Memory B cell (primary cell): ENCODE data around the gene LAMP1.
"Not testable (repeated sequence)": the region's sequence is repeated elsewhere in the genome, so short reads cannot be mapped to it uniquely, and the experiment has no call there.

ENCODE experiments used
- ATAC-seq: fragments of 150-1000 bp; cut with Tn5 transposase; 2 replicates; pipeline ENCODE4 v1.10.0; 2021; ENCODE audit warnings: low read depth, mild to moderate bottlenecking, moderate library complexity
- DNase-seq, 2 donors: peaks; one replicate each; pipeline ENCODE4 v3.0.0; 2022; ENCODE audit warnings: low spot score in 2 of 2
- H3K27ac Mint-ChIP-seq: one replicate; pipeline ENCODE4 v1.8.0; 2022; ENCODE audit warnings: mild to moderate bottlenecking, moderate library complexity, mixed read lengths
- H3K27me3 Mint-ChIP-seq: one replicate; pipeline ENCODE4 v1.8.0; 2022; ENCODE audit warnings: mixed read lengths
- H3K36me3 Mint-ChIP-seq: one replicate; pipeline ENCODE4 v1.8.0; 2022; ENCODE audit warnings: mild to moderate bottlenecking, mixed read lengths
- H3K4me1 Mint-ChIP-seq: one replicate; pipeline ENCODE4 v1.8.0; 2022; ENCODE audit warnings: mixed read lengths
- H3K4me3 Mint-ChIP-seq: one replicate; pipeline ENCODE4 v1.8.0; 2022; ENCODE audit warnings: mild to moderate bottlenecking, moderate library complexity, mixed read lengths
- H3K9me3 Mint-ChIP-seq: one replicate; pipeline ENCODE4 v1.8.0; 2022; ENCODE audit warnings: mixed read lengths

Gene LAMP1

GRCh38 chr13:113364901-113365582, 68.0 kb downstream of the LAMP1 start:
- Mint-ChIP-seq H3K27me3 (peaks cover 10% of the 10 kb centered on the region), H3K9me3 (no peaks in the 10 kb centered on the region), H3K36me3 (peaks cover 1% of the 10 kb centered on the region), H3K27ac (no peak overlapping the region), H3K4me3 (peak overlapping the region; percentile 65), H3K4me1 (no peaks in the 10 kb centered on the region)
- DNase-seq (no peak), ATAC-seq (no peak)

- DNase-seq (no peak), ATAC-seq (no peak)
- H3K9me3 Mint-ChIP-seq: no peaks in the 10 kb centered on the region
- peak overlapping the region; percentile 65 for H3K4me3 Mint-ChIP-seq
- no peak overlapping the region for H3K27ac Mint-ChIP-seq
- peaks cover 10% of the 10 kb centered on the region for H3K27me3 Mint-ChIP-seq
- H3K36me3 Mint-ChIP-seq: peaks cover 1% of the 10 kb centered on the region
- no peaks in the 10 kb centered on the region for H3K4me1 Mint-ChIP-seq
These were observed 68.5 kb downstream of the LAMP1 start for GRCh38 chr13:113365583-113365970.

- Mint-ChIP-seq H3K4me1 (no peaks in the 10 kb centered on the region), H3K27ac (no peak overlapping the region), H3K4me3 (peak overlapping the region; percentile 65), H3K27me3 (peaks cover 10% of the 10 kb centered on the region), H3K36me3 (peaks cover 1% of the 10 kb centered on the region), H3K9me3 (no peaks in the 10 kb centered on the region)
- no peak for DNase-seq
- no peak for ATAC-seq
These were observed 69.0 kb downstream of the LAMP1 start for GRCh38 chr13:113365971-113366588.

GRCh38 chr13:113367020-113367560, 70.1 kb downstream of the LAMP1 start:
- no peak for ATAC-seq
- Mint-ChIP-seq H3K27ac (no peak overlapping the region), H3K36me3 (peaks cover 1% of the 10 kb centered on the region), H3K9me3 (no peaks in the 10 kb centered on the region), H3K4me1 (no peaks in the 10 kb centered on the region), H3K4me3 (no peak overlapping the region), H3K27me3 (peaks cover 12% of the 10 kb centered on the region)
- DNase-seq: no peak

GRCh38 chr13:113367771-113368170, 70.7 kb downstream of the LAMP1 start:
- H3K27ac Mint-ChIP-seq: no peak overlapping the region
- no peaks in the 10 kb centered on the region for H3K9me3 Mint-ChIP-seq
- no peak for ATAC-seq
- H3K4me3 Mint-ChIP-seq: no peak overlapping the region
- peaks cover 1% of the 10 kb centered on the region for H3K36me3 Mint-ChIP-seq
- no peak for DNase-seq
- no peaks in the 10 kb centered on the region for H3K4me1 Mint-ChIP-seq
- H3K27me3 Mint-ChIP-seq: peaks cover 10% of the 10 kb centered on the region

- not testable (repeated sequence) for DNase-seq, H3K4me1 Mint-ChIP-seq, H3K4me3 Mint-ChIP-seq, H3K9me3 Mint-ChIP-seq, H3K36me3 Mint-ChIP-seq, H3K27me3 Mint-ChIP-seq, H3K27ac Mint-ChIP-seq, ATAC-seq
These were observed 71.3 kb downstream of the LAMP1 start for GRCh38 chr13:113368353-113368752.

GRCh38 chr13:113369189-113369588, 72.2 kb downstream of the LAMP1 start:
- DNase-seq (no peak), ATAC-seq (no peak)
- Mint-ChIP-seq H3K27ac (no peak overlapping the region), H3K4me1 (no peaks in the 10 kb centered on the region), H3K36me3 (peaks cover 1% of the 10 kb centered on the region), H3K9me3 (no peaks in the 10 kb centered on the region), H3K27me3 (peaks cover 8% of the 10 kb centered on the region), H3K4me3 (no peak overlapping the region)

- H3K9me3 Mint-ChIP-seq: no peaks in the 10 kb centered on the region
- ATAC-seq (no peak), DNase-seq (no peak)
- H3K4me3 Mint-ChIP-seq: no peak overlapping the region
- H3K4me1 Mint-ChIP-seq: no peaks in the 10 kb centered on the region
- H3K27ac Mint-ChIP-seq: no peak overlapping the region
- H3K27me3 Mint-ChIP-seq: peaks cover 12% of the 10 kb centered on the region
- H3K36me3 Mint-ChIP-seq: peaks cover 1% of the 10 kb centered on the region
These were observed 72.8 kb downstream of the LAMP1 start for GRCh38 chr13:113369881-113370280.

GRCh38 chr13:113371061-113371460, 74.0 kb downstream of the LAMP1 start:
- no peak for DNase-seq
- no peak for ATAC-seq
- H3K4me1 Mint-ChIP-seq: no peaks in the 10 kb centered on the region
- no peak overlapping the region for H3K27ac Mint-ChIP-seq
- H3K4me3 Mint-ChIP-seq: no peak overlapping the region
- peaks cover 6% of the 10 kb centered on the region for H3K27me3 Mint-ChIP-seq
- H3K9me3 Mint-ChIP-seq: no peaks in the 10 kb centered on the region
- no peaks in the 10 kb centered on the region for H3K36me3 Mint-ChIP-seq

- H3K4me1 Mint-ChIP-seq, H3K27ac Mint-ChIP-seq, ATAC-seq, H3K4me3 Mint-ChIP-seq, DNase-seq, H3K36me3 Mint-ChIP-seq, H3K27me3 Mint-ChIP-seq, H3K9me3 Mint-ChIP-seq: not testable (repeated sequence)
These were observed 74.7 kb downstream of the LAMP1 start for GRCh38 chr13:113371701-113372100.
